Left renal cortex interstitium (tissue), 4 donors: ENCODE data around the gene SPTSSB. TPM values are rescaled to one million over a fixed set of nuclear protein-coding genes. Genes with fewer than 3 reads are reported as not detected.

Experiments
- DNase-seq, 4 donors: peaks; one replicate each; pipeline ENCODE4 v3.0.0-alpha.2; 2013; ENCODE audit warnings: low read depth in 4 of 4, low spot score in 2 of 4, missing footprints in 1 of 4
- polyA plus RNA-seq, 4 donors: library from polyadenylated mRNA; unstranded; fragments of 120-200 nt; gene quantifications; one replicate each; pipeline ENCODE4 v1.2.1, GENCODE V29; 2013; ENCODE audit not compliant: insufficient read length in 4 of 4

Gene SPTSSB
- polyA plus RNA-seq, 4 donors, result 2.4 to 6.0 (median 4.8) TPM

- DNase-seq, result no peak
Measured at GRCh38 chr3:161393310-161393709, 22.0 kb upstream of the SPTSSB start.

GRCh38 chr3:161392853-161393252 is 21.5 kb upstream of the SPTSSB start:
- DNase-seq, result no peak

GRCh38 chr3:161390200-161390599 is 18.9 kb upstream of the SPTSSB start:
- DNase-seq, result no peak

- no peak for DNase-seq
Measured at GRCh38 chr3:161389445-161390035, 18.2 kb upstream of the SPTSSB start.

- no peak for DNase-seq
Measured at GRCh38 chr3:161388855-161389254, 17.5 kb upstream of the SPTSSB start.

GRCh38 chr3:161386991-161387770 is 15.9 kb upstream of the SPTSSB start:
- DNase-seq, result no peak

- peak; percentile 3 to 39 (median 26) for DNase-seq
Measured at GRCh38 chr3:161372321-161373260, 1.3 kb upstream of the SPTSSB start.

- DNase-seq, result no peak
Measured at GRCh38 chr3:161369531-161369930, 1.8 kb downstream of the SPTSSB start.

GRCh38 chr3:161366094-161366493 is 5.2 kb downstream of the SPTSSB start:
- DNase-seq, result no peak

GRCh38 chr3:161358488-161358887 is 12.8 kb downstream of the SPTSSB start:
- DNase-seq, result no peak

- no peak for DNase-seq
Measured at GRCh38 chr3:161356287-161356686, 15.0 kb downstream of the SPTSSB start.

- DNase-seq, result no peak
Measured at GRCh38 chr3:161355508-161355907, 15.8 kb downstream of the SPTSSB start.

GRCh38 chr3:161354554-161354953 is 16.8 kb downstream of the SPTSSB start:
- no peak for DNase-seq

GRCh38 chr3:161351330-161351729 is 20.0 kb downstream of the SPTSSB start:
- no peak for DNase-seq

GRCh38 chr3:161350916-161351315 is 20.4 kb downstream of the SPTSSB start:
- DNase-seq, result no peak

- no peak for DNase-seq
Measured at GRCh38 chr3:161349529-161350312, 21.6 kb downstream of the SPTSSB start.

- DNase-seq, result no peak
Measured at GRCh38 chr3:161348796-161349400, 22.4 kb downstream of the SPTSSB start.

- DNase-seq, result no peak
Measured at GRCh38 chr3:161347726-161348125, 23.6 kb downstream of the SPTSSB start.

GRCh38 chr3:161345023-161345422 is 26.3 kb downstream of the SPTSSB start:
- no peak for DNase-seq

- DNase-seq, result no peak
Measured at GRCh38 chr3:161343986-161344385, 27.3 kb downstream of the SPTSSB start.
